Measurements from ENCODE around the gene C1orf53.
"Not testable (repeated sequence)": the region's sequence is repeated elsewhere in the genome, so short reads cannot be mapped to it uniquely, and the experiment has no call there.

C1orf53 gene

DNA sequence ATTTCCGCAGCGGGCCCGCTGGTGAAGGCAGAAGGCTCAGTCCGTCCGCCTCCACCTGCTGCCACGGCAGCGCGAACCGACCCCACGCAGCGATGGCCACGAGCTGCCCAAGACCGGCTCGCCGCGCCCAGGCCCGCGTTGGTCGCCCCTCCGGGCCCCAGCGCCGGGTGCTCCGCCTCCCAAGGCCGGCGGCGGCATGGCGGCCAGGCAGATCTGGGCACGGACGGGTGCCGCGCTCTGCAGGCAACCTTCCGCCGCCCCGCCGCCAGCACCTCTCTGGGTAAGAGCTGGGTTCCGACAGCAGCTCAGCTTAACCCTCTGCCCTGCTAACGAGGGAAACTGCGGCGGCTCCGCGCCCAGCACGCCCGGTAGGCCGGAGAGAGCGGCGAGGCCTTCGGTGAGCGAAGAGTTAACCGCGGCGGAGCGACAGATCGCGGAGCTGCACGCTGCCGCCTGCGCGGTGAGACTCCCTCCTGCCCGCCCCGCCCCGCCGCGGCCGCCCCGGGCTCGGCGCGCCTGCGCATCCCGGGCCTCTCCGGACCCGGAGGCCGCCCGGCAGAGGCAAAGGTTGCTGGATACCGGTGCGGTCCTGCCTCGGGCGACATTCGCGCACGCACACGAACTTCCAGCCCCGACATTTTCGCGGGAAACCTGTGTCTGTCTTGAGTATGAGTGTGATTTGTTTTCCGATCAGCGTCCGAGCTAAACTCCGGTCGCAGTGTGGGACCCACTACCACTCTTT lies at the start of gene C1orf53:
Gene C1orf53, plus strand, starts transcription at position 177 of the 742 bp plus-strand sequence. Its CDS starts 20 bp downstream, at position 197.
- DNase-seq (ENCODE audit: low spot score) = peak; percentile 69

DNA sequence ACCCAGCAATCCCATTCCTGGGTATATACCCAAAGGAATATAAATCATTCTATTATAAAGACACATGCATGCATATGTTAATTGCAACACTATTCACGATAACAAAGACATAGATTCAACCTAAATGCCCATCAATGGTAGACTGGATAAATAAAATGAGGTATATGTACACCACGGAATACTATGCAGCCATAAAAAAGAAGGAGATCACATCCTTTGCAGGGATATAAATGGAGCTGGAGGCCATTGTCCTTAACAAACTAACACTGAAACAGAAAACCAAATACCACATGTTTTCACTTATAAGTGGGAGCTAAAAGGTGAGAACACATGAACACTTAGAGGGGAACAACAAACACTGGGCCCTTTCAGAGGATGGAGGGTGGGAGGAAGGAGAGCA lies 46.7 kb upstream of the C1orf53 start:
- DNase-seq (ENCODE audit: low spot score) = not testable (repeated sequence)

- no peak for DNase-seq (ENCODE audit: low spot score)
Measured at GRCh38 chr1:197857477-197857876, 45.0 kb upstream of the C1orf53 start.

DNA sequence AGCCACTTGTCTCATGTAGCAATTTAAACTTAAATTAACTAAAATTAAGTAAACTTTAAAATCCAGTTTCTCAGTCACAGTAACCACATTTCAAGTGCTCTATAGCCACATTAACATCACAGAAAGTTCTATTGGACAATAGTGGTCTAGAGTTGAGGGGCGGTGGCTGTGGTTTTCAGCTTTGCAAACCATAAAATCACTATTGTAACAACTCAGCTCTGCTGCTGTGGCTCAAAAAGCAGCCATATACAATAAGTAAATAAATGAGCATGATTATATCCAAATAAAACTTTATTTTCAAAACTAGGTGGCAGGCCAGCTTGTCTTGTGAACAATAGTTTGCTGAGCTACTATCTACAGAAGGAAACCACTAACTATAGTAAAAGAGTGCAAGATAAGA lies 43.4 kb upstream of the C1orf53 start:
- DNase-seq (ENCODE audit: low spot score) = no peak

GRCh38 chr1:197862221-197862620 lies 40.2 kb upstream of the C1orf53 start:
- DNase-seq (ENCODE audit: low spot score) = no peak

DNA sequence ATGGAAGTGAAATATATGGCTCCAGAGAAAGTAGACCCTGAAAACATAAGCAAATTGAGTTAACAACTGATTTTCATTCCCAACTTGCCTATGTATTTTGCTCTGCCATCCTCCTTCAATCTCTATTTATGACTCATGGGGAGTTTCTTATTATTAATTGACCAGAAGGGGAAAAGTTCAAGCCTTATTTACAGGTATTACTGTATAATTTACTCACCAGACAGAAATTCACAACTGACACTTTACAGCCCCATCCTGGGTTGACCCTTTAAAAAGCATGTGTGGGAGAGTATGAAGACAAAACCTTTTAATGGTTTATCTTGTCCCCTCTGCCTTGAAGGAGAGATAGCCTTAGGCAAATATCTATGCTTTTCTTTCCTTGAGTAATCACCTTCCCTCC lies 39.8 kb upstream of the C1orf53 start:
- DNase-seq (ENCODE audit: low spot score) = no peak

DNA sequence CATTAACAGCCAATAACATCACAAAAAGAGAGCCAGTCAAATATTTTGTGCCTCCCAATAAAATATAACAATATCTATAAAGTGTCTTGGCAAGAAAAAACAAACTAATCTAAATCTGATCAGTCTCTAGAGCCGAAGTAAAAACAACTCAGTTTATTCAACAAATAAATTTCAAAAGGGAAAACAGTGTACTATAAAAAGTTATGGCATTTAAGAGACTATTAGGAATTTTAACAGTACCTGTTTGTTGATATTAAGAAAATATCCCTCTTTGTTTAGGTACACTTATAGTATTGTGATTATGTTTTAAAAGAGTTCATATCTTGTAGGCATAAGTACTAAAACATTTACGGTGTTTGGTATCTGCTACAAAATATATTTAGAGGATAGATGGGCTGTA lies 36.6 kb upstream of the C1orf53 start:
- DNase-seq (ENCODE audit: low spot score) = no peak

GRCh38 chr1:197868751-197869489 lies 33.5 kb upstream of the C1orf53 start:
- peak; percentile 4 for DNase-seq (ENCODE audit: low spot score)

GRCh38 chr1:197869490-197870077 lies 32.8 kb upstream of the C1orf53 start:
- DNase-seq (ENCODE audit: low spot score) = no peak

GRCh38 chr1:197876894-197877293 lies 25.5 kb upstream of the C1orf53 start:
- no peak for DNase-seq (ENCODE audit: low spot score)

DNA sequence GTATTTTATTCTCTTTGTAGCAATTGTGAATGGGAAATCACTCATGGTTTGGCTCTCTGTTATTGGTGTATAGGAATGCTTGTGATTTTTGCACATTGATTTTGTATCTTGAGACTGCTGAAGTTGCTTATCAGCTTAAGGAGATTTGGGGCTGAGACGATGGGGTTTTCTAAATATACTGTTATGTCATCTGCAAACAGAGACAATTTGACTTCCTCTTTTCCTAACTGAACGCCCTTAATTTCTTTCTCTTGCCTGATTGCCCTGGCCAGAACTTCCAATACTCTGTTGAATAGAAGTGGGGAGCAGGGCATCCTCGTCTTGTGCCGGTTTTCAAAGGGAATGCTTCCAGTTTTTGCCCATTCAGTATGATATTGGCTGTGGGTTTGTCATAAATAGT lies 22.0 kb upstream of the C1orf53 start:
- DNase-seq (ENCODE audit: low spot score) = not testable (repeated sequence)

GRCh38 chr1:197882241-197882640 lies 20.2 kb upstream of the C1orf53 start:
- DNase-seq (ENCODE audit: low spot score) = not testable (repeated sequence)

DNA sequence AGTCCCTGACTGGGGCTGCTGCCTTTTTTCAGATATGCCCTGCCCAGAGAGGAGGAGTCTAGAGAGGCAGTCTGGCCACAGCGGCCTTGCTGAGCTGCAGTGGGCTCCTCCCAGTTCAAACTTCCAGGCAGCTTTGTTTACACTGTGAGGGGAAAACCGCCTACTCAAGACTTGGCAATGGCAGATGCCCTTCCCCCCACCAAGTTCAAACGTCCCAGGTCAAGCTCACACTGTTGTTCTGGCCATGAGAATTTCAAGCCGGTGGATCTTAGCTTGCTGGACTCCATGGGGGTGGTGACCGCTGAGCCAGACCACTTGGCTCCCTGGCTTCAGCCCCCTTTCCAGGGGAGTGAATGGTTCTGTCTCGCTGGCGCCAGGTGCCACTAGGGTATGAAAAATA lies 18.3 kb upstream of the C1orf53 start:
- DNase-seq (ENCODE audit: low spot score) = no peak

DNA sequence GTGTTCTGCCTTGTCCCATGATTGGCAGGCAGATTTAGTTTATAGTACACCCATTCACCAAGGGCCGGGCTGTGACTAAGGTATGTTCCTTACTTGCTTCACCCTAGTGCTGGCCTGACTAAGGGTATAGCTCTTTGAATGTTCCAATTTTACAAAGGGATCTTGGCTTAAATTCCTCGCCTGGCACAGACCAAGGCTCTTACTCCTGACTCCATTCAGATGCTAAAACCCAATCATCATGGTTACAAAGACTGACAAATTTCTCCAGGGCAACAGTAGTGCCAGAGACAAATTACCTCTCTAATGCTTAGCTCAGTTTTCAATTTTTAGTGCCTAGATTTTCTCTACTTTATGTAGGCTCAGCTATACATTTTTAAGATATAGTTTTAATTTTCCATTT lies 11.5 kb upstream of the C1orf53 start:
- DNase-seq (ENCODE audit: low spot score) = no peak

DNA sequence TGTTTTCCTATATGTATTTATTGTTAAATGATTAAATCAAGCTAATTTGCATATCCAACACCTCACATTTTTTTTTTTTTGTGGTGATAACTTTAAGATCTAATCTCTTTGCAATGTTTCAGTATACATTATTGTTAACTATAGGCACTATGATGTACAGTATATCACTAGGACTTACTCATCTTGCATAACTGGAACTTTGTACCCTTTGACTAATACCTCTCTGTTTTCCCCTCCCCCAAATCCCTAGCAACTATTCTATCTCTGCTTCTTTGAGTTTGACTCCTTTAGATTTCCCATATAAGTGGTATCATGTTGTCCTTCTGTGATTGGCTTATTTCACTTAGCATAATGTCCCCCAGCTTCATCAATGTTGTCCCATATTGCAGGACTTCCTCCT lies 9.7 kb upstream of the C1orf53 start:
- DNase-seq (ENCODE audit: low spot score) = no peak

DNA sequence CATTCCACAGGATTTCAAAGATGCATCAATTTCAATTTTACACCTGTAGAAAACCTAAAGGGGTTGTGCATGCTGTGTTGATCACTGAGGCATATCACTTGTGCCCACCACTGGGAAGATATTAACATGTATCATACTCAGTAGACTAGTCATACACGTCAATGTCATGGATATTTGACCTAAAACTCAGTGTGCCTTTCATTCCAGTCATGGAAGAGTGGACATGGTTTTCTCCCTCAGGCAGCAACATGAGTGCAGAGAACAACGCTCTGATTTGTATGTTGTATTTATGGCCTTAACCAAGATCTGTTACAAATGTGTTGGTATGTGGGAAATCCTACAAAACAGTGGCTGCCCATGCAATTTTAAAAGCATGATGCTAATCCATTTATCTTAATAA lies 6.1 kb upstream of the C1orf53 start:
- no peak for DNase-seq (ENCODE audit: low spot score)

DNA sequence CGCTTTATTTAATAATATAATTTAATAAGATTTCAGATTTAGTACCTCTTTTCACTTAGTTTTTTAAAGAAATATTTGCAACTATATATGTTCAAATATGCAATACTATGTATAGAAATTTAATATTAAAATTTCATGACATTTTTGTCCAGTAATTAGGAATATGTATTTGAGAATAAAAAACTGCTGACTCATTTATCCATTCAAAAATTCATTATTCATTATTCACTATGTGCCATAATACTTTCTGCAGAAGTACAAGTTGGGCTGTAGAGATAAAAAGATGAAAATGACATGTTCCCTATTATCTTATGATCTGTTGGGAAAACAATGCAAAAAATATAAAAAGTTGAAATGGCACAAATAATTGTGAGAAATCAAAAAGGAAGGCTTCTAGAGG lies 3.4 kb upstream of the C1orf53 start:
- DNase-seq (ENCODE audit: low spot score) = no peak

GRCh38 chr1:197902131-197902453 lies 338 bp upstream of the C1orf53 start:
- no peak for DNase-seq (ENCODE audit: low spot score)

GRCh38 chr1:197903196-197903514 lies 725 bp downstream of the C1orf53 start:
- no peak for DNase-seq (ENCODE audit: low spot score)

- no peak for DNase-seq (ENCODE audit: low spot score)
Measured at GRCh38 chr1:197904126-197904787, 1.8 kb downstream of the C1orf53 start.

- no peak for DNase-seq (ENCODE audit: low spot score)
Measured at GRCh38 chr1:197905699-197906351, 3.4 kb downstream of the C1orf53 start.

DNA sequence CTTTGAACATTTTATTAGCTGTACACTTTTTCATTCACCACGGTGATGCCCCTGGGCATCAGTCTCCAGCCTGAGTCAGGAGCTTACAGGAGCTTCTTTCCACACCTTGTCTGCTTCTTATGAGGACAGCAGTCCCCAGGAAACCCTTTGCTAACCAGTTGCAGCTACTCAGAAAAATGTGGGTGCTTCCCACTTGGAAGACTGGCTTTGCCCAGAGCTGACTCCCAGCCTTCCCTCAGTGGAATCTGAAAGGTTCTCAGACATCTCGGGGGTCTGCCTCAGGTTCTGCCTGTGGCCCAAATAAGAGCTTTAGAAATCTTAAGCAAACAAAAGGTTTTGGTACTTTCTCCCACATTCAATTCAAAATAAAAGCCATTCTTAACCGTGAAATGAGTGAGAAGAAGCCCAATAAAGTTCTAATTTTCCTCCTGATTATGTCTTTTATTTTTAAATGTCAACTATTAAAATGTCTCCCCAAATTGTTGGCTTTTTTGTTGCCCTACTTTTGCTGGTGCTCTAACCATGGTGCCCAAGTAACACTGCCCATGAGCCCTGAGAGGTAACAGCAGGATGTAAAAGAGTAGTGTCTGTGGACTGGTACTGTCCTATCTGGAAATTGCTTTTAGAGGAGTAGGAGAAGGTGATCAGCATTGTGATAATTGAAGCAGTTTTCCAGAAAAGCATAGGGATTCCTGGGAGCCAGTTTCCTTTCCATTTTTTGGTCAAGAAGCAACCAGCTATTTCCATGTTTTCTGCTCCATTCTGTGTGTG lies 5.6 kb downstream of the C1orf53 start:
- DNase-seq (ENCODE audit: low spot score) = no peak
